Adipose tissue (tissue), 3 donors: Measurements from ENCODE around the gene MLLT6. TPM values are rescaled to one million over a fixed set of nuclear protein-coding genes. Genes with fewer than 3 reads are reported as not detected.

Experiments used
- H3K27ac ChIP-seq: one replicate; pipeline ENCODE4 v1.5.1; 2013; ENCODE audit warnings: low read depth, low read length
- WGBS, 3 donors: extraction: QIAGEN DNeasy Blood & Tissue Kit; methylation state at CpG; one replicate each; pipeline ENCODE4 v1.1.7; 2013; 5-methylcytosine and 5-hydroxymethylcytosine counted together
- polyA plus RNA-seq, 3 donors: library from polyadenylated mRNA; stranded (reverse); fragments of 200-250 nt; gene quantifications; one replicate each; pipeline ENCODE4 v1.2.3, GENCODE V29; 2013
- donor health status: healthy with polysubstance abuse.
- donor health status: Bipolar disorder and iron deficiency.
- donor health status: healthy.

MLLT6 gene
- polyA plus RNA-seq, 3 donors = 38.6 to 96.0 (median 42.9) TPM

DNA sequence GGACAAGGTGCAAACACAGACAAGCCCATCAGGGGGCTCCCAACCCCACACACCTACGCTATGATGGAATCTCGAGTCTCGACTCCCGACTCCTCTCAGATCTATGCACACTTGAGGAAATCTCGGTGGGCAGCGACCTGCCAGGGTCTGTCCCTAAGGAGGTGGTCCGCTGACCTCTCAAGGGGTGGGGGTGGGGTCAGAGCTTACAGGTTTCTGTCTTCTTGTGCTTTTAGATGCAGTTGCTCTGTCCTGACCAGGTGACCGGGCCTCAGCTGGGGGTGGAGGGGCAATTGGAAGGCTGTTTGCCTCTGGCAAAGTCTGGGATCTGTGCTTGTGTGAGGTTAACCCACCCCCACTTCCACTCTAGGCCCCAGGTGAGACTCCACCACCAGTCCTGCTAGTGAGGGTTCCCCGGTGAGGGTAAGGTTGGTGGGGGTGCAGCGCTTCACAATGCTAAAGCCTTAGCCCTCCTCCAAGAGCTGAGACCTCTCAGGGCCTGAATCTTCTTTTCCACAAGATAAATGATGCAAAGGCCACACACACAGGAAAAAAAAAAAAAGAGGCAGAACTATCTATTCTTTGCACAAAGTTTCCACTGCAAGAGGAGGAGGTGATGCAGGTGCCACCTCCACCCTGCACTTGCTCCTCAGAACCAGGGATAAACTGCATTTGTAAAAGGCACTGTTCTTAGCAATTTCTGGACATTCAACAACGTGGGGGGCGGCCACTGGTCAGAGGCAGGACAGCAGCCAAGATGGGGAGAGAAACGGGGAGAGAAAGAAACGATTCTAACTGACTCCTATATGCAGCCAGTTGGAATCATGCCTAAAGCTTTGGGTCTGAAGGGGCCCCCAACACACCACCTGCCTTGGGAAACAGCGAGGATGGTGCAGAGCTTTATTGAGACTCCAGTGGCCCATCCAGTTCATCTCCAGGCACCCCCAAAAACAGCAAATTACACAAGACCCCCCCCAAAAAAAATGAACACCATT, 29.2 kb downstream of the MLLT6 start:
- H3K27ac ChIP-seq = no peak overlapping the region
- WGBS, 3 donors = 53 to 74% (median 70%) methylated on average over 15 of the region's 15 CpGs

- H3K27ac ChIP-seq = no peak overlapping the region
- WGBS, 3 donors = 42 to 53% (median 42%) methylated on average over 22 to 23 of the region's 23 CpGs
These were observed 30.3 kb downstream of the MLLT6 start for GRCh38 chr17:38735161-38735997.

GRCh38 chr17:38738007-38738662, 33.1 kb downstream of the MLLT6 start:
- 87 to 92% (median 90%) methylated on average over 14 of the region's 14 CpGs for WGBS, 3 donors
- no peak overlapping the region for H3K27ac ChIP-seq

DNA sequence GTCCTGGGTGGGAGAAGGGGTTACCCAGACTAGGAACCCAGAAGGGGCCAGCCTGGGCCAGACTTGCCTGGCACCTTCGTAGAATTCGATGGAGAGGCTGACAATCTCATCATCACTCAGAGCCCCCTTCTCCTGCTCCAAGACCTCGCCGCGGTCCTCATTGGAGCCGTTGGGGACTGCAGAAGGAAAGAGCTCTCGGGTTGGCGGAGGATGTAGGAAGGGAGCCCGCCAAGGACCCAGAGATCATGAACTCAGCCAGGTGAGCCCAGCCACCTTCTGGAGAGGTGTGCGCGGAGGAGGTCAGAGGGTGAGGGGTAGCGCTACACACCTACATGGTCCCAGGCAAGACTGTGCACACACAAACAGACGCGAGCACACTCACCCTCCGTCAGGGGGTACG, 33.6 kb downstream of the MLLT6 start:
- 93 to 96% (median 94%) methylated on average over 16 of the region's 16 CpGs for WGBS, 3 donors
- no peak overlapping the region for H3K27ac ChIP-seq

- no peak overlapping the region for H3K27ac ChIP-seq
- 78 to 89% (median 85%) methylated on average over 14 of the region's 14 CpGs for WGBS, 3 donors
These were observed 34.2 kb downstream of the MLLT6 start for GRCh38 chr17:38739305-38739704.

DNA sequence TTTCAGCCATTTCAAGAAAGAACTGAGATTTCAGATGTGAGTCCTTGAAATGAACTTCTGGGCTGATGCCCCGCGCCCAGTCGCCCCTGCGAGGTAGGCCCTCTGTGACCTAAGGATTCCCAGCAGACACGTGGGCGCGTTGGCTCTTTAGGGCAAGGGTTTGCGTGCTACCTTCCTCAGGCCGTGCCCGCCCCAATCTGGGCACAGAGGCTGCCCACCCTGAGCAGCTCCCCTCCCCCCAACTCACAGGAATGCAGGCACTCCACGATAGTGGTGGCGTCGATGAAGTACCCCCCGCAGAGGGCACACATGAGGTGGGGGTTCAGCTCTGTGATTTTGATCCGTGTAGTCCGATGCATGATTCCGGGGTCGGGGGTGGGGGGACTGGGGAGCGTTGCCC, 35.0 kb downstream of the MLLT6 start:
- 82 to 93% (median 90%) methylated on average over 16 to 19 of the region's 19 CpGs for WGBS, 3 donors
- H3K27ac ChIP-seq = no peak overlapping the region

DNA sequence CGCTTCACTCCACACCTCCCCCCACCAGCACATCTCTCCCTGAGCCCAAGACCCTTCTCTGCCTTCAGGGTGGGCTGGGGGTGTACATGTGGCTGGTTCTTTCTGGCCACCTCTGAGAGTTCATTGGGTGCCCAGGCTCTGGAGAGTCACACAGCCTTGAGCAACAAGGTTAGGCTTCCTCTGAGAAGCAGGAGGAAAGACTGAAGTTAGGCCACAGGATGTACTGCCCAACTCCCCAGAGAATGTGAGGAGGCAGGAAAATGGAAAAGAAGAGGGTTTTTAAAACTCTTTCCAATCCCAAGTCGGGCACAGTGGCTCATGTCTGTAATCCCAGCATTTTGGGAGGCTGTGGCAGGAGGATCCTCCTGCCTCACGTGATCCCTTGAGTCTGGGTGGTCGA, 35.7 kb downstream of the MLLT6 start:
- no peak overlapping the region for H3K27ac ChIP-seq
- WGBS, 3 donors = 72 to 75% (median 74%) methylated on average over 4 of the region's 4 CpGs

DNA sequence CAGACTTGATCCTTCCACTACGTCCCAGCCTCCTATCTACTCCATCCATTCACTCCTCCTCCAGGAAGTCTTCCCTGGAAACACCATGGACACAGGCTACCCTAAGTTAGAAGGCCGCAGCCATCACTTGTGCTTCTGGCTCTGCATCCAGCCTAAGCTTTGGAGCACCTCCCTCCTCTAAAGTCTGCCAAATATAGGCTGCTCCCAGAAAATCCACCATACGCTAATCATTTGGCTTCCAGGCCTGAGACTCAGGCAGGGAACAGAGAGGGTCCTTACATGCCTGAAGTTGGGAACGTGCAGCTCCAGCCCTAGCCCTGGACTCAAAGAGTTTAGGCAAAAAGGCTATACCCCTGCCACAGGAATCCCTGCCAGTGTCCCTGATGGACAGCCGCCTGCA, 36.4 kb downstream of the MLLT6 start:
- 39 to 75% (median 69%) methylated on average over 5 of the region's 5 CpGs for WGBS, 3 donors
- H3K27ac ChIP-seq = no peak overlapping the region

- H3K27ac ChIP-seq = peak overlapping the region; percentile 56
- 13 to 47% (median 43%) methylated on average over 7 of the region's 7 CpGs for WGBS, 3 donors
These were observed 36.9 kb downstream of the MLLT6 start for GRCh38 chr17:38741921-38742410.

DNA sequence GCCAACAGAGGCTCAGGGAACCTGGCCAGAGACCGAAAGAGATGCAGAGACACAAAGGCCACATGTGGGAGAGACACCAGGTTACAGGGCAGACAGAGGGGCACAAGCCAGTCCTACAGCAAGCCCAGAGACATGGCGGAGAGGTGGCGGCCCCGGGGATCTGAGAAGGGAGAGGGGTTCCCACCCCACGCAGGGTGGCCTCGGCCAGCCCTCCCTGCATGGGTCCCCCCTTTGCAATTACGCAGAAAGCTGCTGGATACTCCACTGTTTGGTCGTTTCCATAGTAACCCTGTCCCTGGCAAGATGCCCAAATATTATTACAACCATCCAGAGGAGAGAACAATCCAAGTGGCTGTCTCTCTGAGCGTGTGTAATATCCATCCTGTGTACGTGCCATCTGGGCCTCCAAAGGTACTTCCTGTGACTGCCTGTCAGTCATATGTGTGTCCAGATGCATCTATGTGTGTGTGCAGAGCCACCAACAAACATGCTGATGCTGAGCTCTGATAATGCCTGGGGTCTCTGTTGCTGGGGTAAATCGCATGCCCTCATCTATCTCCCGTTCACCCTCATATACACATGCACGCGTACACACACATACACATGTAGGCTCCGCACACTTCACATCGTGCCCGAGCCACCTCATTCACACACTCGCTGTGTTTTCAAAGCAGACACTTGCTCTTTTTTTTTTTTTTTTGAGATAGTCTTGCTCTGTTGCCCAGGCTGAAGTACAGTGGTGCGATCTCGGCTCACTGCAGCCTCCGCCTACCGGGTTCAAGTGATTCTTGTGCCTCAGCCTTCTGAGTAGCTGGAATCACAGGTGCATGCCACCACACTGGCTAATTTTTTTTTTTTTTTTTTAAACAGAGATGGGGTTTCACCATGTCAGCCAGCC, 37.6 kb downstream of the MLLT6 start:
- peak overlapping the region; percentile 56 for H3K27ac ChIP-seq
- 33 to 53% (median 50%) methylated on average over 22 of the region's 22 CpGs for WGBS, 3 donors

DNA sequence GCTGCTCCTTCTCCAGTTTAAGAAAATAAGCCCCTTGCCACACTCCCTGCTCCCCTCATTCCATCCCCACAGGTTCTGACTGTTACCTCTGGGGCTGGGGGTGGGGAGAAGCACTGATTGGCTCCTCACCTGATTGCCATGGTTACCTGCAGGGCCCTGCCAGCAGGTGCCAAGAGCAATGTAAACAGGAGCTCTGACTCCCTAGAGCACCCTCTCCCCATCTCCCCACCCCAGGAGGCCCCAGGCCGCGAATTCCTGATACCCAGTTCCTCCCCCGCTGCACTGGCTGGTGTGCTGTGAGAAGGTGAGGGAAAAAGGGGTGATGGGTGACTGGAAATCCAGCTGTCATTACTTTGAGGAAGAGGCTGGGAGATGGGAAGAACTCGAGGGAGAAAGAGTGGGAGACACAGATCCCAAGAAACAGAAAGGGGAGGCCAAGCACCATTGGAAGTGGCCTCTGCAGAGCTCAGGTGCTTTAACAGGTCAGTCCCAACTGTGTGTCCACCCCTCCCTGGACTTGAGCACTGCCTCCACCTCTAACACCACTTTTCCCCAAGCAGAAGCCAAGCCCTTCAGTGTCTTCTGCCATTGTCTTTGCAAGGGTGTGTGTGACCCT, 38.6 kb downstream of the MLLT6 start:
- 46 to 83% (median 73%) methylated on average over 4 of the region's 4 CpGs for WGBS, 3 donors
- H3K27ac ChIP-seq = no peak overlapping the region

DNA sequence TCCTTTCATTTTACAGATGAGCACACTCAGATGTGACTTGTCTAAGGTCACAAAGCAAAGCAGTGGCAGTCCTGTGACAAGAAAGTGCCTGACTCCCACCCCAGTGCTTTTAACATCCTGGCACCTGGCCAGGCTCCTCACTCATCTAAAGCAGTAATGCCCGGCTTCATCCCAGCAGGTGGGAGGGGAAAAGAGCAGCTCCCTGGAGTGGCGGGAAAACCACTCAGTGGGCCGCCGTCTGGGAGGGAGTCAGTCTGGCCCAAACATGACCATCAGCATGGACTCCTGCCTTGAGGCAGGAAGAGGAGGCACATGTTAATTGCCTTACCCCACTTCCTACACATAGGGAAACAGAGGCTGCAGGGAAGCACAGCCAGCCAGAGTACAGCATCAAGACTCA, 40.5 kb downstream of the MLLT6 start:
- no peak overlapping the region for H3K27ac ChIP-seq
- 36 to 55% (median 41%) methylated on average over 4 of the region's 4 CpGs for WGBS, 3 donors

- WGBS, 3 donors = 41 to 59% (median 55%) methylated on average over 8 of the region's 8 CpGs
These were observed 41.2 kb downstream of the MLLT6 start for GRCh38 chr17:38746004-38746848.

GRCh38 chr17:38746849-38747462, 41.9 kb downstream of the MLLT6 start:
- WGBS, 3 donors = 4 to 6% (median 5%) methylated on average over 19 to 21 of the region's 21 CpGs

More at GRCh38 chr17:38746004-38746848, 41.2 kb downstream of the MLLT6 start:
- H3K27ac ChIP-seq = no peak overlapping the region

GRCh38 chr17:38747463-38748148, 42.5 kb downstream of the MLLT6 start:
- WGBS, 3 donors = 0 to 1% (median 0%) methylated on average over 50 to 60 of the region's 64 CpGs
- no peak overlapping the region for H3K27ac ChIP-seq

More at GRCh38 chr17:38746849-38747462, 41.9 kb downstream of the MLLT6 start:
- no peak overlapping the region for H3K27ac ChIP-seq
